ENCODE measurements around the gene DSCAML1.
"Not testable (repeated sequence)": the region's sequence is repeated elsewhere in the genome, so short reads cannot be mapped to it uniquely, and the experiment has no call there.

DSCAML1 gene

GRCh38 chr11:117819096-117820040, 22.4 kb upstream of the DSCAML1 start:
- DNase-seq (ENCODE audit: low read depth in 2 of 2), result no peak

- DNase-seq (ENCODE audit: low read depth in 2 of 2), result no peak
Measured at GRCh38 chr11:117818041-117818873, 21.2 kb upstream of the DSCAML1 start.

- peak; percentile 75 to 82 for DNase-seq (ENCODE audit: low read depth in 2 of 2)
Measured at GRCh38 chr11:117817368-117818040, 20.5 kb upstream of the DSCAML1 start.

GRCh38 chr11:117816846-117817367, 19.9 kb upstream of the DSCAML1 start:
- DNase-seq (ENCODE audit: low read depth in 2 of 2), result no peak

GRCh38 chr11:117816151-117816741, 19.2 kb upstream of the DSCAML1 start:
- DNase-seq (ENCODE audit: low read depth in 2 of 2), result no peak

- peak; percentile 41 to 64 for DNase-seq (ENCODE audit: low read depth in 2 of 2)
Measured at GRCh38 chr11:117815262-117815803, 18.3 kb upstream of the DSCAML1 start.

GRCh38 chr11:117814766-117815261, 17.8 kb upstream of the DSCAML1 start:
- peak; percentile 65 to 68 for DNase-seq (ENCODE audit: low read depth in 2 of 2)

GRCh38 chr11:117814204-117814765, 17.3 kb upstream of the DSCAML1 start:
- DNase-seq (ENCODE audit: low read depth in 2 of 2), result no peak

GRCh38 chr11:117810056-117810451, 13.0 kb upstream of the DSCAML1 start:
- DNase-seq (ENCODE audit: low read depth in 2 of 2), result not testable (repeated sequence)

- no peak for DNase-seq (ENCODE audit: low read depth in 2 of 2)
Measured at GRCh38 chr11:117809236-117810055, 12.4 kb upstream of the DSCAML1 start.

GRCh38 chr11:117808784-117809183, 11.8 kb upstream of the DSCAML1 start:
- DNase-seq (ENCODE audit: low read depth in 2 of 2), result no peak

- DNase-seq (ENCODE audit: low read depth in 2 of 2), result peak in 1 of 2 donors; percentile 63
Measured at GRCh38 chr11:117807482-117808327, 10.7 kb upstream of the DSCAML1 start.

- DNase-seq (ENCODE audit: low read depth in 2 of 2), result no peak
Measured at GRCh38 chr11:117806846-117807245, 9.8 kb upstream of the DSCAML1 start.

- DNase-seq (ENCODE audit: low read depth in 2 of 2), result no peak
Measured at GRCh38 chr11:117805045-117805444, 8.0 kb upstream of the DSCAML1 start.

GRCh38 chr11:117803896-117804295, 6.9 kb upstream of the DSCAML1 start:
- DNase-seq (ENCODE audit: low read depth in 2 of 2), result no peak

GRCh38 chr11:117799634-117800033, 2.6 kb upstream of the DSCAML1 start:
- DNase-seq (ENCODE audit: low read depth in 2 of 2), result no peak

GRCh38 chr11:117796456-117796871, 552 bp downstream of the DSCAML1 start:
- DNase-seq (ENCODE audit: low read depth in 2 of 2), result no peak

- DNase-seq (ENCODE audit: low read depth in 2 of 2), result no peak
Measured at GRCh38 chr11:117795638-117796455, 1.2 kb downstream of the DSCAML1 start.

Measured in activated CD8-positive, alpha-beta memory T cell treated with anti-CD3 and anti-CD28 coated beads for 4 hours (primary cell).